Stimulated activated CD8-positive, alpha-beta memory T cell treated with anti-CD3 and anti-CD28 coated beads, Interleukin-15, amount 100 ng/mL, for 48 hours (primary cell): ENCODE measurements around the gene SMAD7.

Experiments
- DNase-seq, 2 donors: peaks; one replicate each; pipeline ENCODE4 v3.0.0-alpha.2; 2020; ENCODE audit warnings: low read depth in 2 of 2

The SMAD7 gene

GRCh38 chr18:48986851-48987761 is 36.3 kb upstream of the SMAD7 start:
- DNase-seq = no peak

- DNase-seq = no peak
Observed at GRCh38 chr18:48985161-48985560, 34.4 kb upstream of the SMAD7 start.

GRCh38 chr18:48983793-48984437 is 33.1 kb upstream of the SMAD7 start:
- DNase-seq = no peak

GRCh38 chr18:48982266-48982665 is 31.5 kb upstream of the SMAD7 start:
- DNase-seq = no peak

- DNase-seq = no peak
Observed at GRCh38 chr18:48979944-48980890, 29.5 kb upstream of the SMAD7 start.

GRCh38 chr18:48977914-48978313 is 27.1 kb upstream of the SMAD7 start:
- DNase-seq = no peak

GRCh38 chr18:48975817-48976649 is 25.3 kb upstream of the SMAD7 start:
- DNase-seq = peak; percentile 23 to 37

- no peak for DNase-seq
Observed at GRCh38 chr18:48975120-48975816, 24.5 kb upstream of the SMAD7 start.

GRCh38 chr18:48974304-48975119 is 23.7 kb upstream of the SMAD7 start:
- DNase-seq = no peak

GRCh38 chr18:48973731-48974130 is 23.0 kb upstream of the SMAD7 start:
- DNase-seq = no peak

GRCh38 chr18:48968412-48969215 is 17.8 kb upstream of the SMAD7 start:
- no peak for DNase-seq

GRCh38 chr18:48967545-48967944 is 16.8 kb upstream of the SMAD7 start:
- DNase-seq = no peak

- DNase-seq = no peak
Observed at GRCh38 chr18:48966523-48966922, 15.8 kb upstream of the SMAD7 start.

- DNase-seq = no peak
Observed at GRCh38 chr18:48963586-48964470, 13.1 kb upstream of the SMAD7 start.

- DNase-seq = no peak
Observed at GRCh38 chr18:48962994-48963561, 12.3 kb upstream of the SMAD7 start.

- DNase-seq = no peak
Observed at GRCh38 chr18:48962252-48962993, 11.7 kb upstream of the SMAD7 start.

GRCh38 chr18:48961547-48961946 is 10.8 kb upstream of the SMAD7 start:
- DNase-seq = no peak
